Keratinocyte (primary cell): Measurements from ENCODE around the gene AOX1. TPM values are rescaled to one million over a fixed set of nuclear protein-coding genes. Genes with fewer than 3 reads are reported as not detected.

Experiments used
- DNase-seq: peaks from one replicate; pipeline ENCODE4 v3.0.0-alpha.2; 2011; ENCODE audit warnings: low read depth, missing footprints, low spot score
- FAIRE-seq: peaks from 2 replicates; lab custom pipeline; 2011; peaks lifted over from hg19 to GRCh38; lab: Jason Lieb, UNC
- H2AFZ ChIP-seq: 2 replicates; pipeline ENCODE4 v1.6.0; 2012; ENCODE audit warnings: low read length, control low read depth, inconsistent platforms; ENCODE audit not compliant: control insufficient read depth
- H3K27ac ChIP-seq: 2 replicates; pipeline ENCODE4 v1.5.1; 2011; ENCODE audit warnings: low read length; ENCODE audit not compliant: control insufficient read depth, insufficient read depth
- H3K27me3 ChIP-seq: 3 replicates; pipeline ENCODE4 v1.6.0; 2011; ENCODE audit warnings: low read length; ENCODE audit not compliant: control insufficient read depth, insufficient read depth; ENCODE audit errors: extremely low read depth
- H3K36me3 ChIP-seq, 2 experiments: 2 replicates in 1 of 2; 3 replicates in 1 of 2; pipeline ENCODE4 v1.5.1; 2011; ENCODE audit warnings: low read length in 2 of 2, mild to moderate bottlenecking in 1 of 2; ENCODE audit not compliant: control insufficient read depth in 2 of 2, insufficient read depth in 2 of 2; ENCODE audit errors: extremely low read depth in 1 of 2
- H3K4me1 ChIP-seq: 3 replicates; pipeline ENCODE4 v1.5.1; 2011; ENCODE audit warnings: low read length; ENCODE audit not compliant: control insufficient read depth, insufficient read depth; ENCODE audit errors: extremely low read depth
- H3K4me2 ChIP-seq: 3 replicates; pipeline ENCODE4 v1.6.0; 2011; ENCODE audit warnings: low read depth, low read length; ENCODE audit not compliant: control insufficient read depth, insufficient read depth; ENCODE audit errors: extremely low read depth
- H3K4me3 ChIP-seq, 3 experiments: fragments of 200-600 bp in 1 of 3; sonication (generic) in 1 of 3; 2 replicates in 2 of 3; 3 replicates in 1 of 3; pipeline ENCODE4 v1.5.1; 2011 to 2016; ENCODE audit warnings: low read length in 3 of 3, mild to moderate bottlenecking in 3 of 3, control low read depth in 2 of 3, inconsistent platforms in 1 of 3, low read depth in 1 of 3, mixed read lengths in 1 of 3, mixed run types in 1 of 3, moderate library complexity in 1 of 3; ENCODE audit not compliant: control insufficient read depth in 2 of 3, insufficient read depth in 2 of 3; ENCODE audit errors: extremely low read depth in 1 of 3
- H3K79me2 ChIP-seq: 2 replicates; pipeline ENCODE4 v1.6.0; 2012; ENCODE audit warnings: low read length; ENCODE audit not compliant: control insufficient read depth, insufficient read depth
- H3K9ac ChIP-seq: 3 replicates; pipeline ENCODE4 v1.6.0; 2011; ENCODE audit warnings: low read length; ENCODE audit not compliant: control insufficient read depth, insufficient read depth; ENCODE audit errors: extremely low read depth
- H3K9me1 ChIP-seq: 3 replicates; pipeline ENCODE4 v1.6.0; 2011; ENCODE audit warnings: low read length; ENCODE audit not compliant: control insufficient read depth, insufficient read depth; ENCODE audit errors: extremely low read depth
- H3K9me3 ChIP-seq: 2 replicates; pipeline ENCODE4 v1.5.1; 2012; ENCODE audit warnings: low read depth, low read length; ENCODE audit not compliant: control insufficient read depth
- H4K20me1 ChIP-seq: 3 replicates; pipeline ENCODE4 v1.6.0; 2011; ENCODE audit warnings: low read length; ENCODE audit not compliant: control insufficient read depth, insufficient read depth; ENCODE audit errors: extremely low read depth
- CTCF ChIP-seq, 3 experiments: IDR thresholded peaks in 1 of 3; conservative IDR thresholded peaks in 1 of 3; optimal IDR thresholded peaks in 1 of 3; 2 replicates in 2 of 3; 3 replicates in 1 of 3; pipeline versions ENCODE3 to v1.5.1; 2011; ENCODE audit warnings: low read length in 3 of 3, mild to moderate bottlenecking in 3 of 3, moderate library complexity in 2 of 3, control low read depth in 1 of 3, inconsistent platforms in 1 of 3; ENCODE audit not compliant: insufficient read depth in 2 of 3; ENCODE audit errors: extremely low read depth in 1 of 3
- EZH2 ChIP-seq: IDR thresholded peaks from one replicate; pipeline ENCODE4 v1.6.1; 2012; ENCODE audit warnings: inconsistent platforms, mild to moderate bottlenecking, low read length, moderate library complexity
- dilution Hi-C: fragments of 300-500 bp; cut with MboI; formaldehyde crosslinking; loops from one replicate; pipeline ENCODE4 v1.7.0; 2020; ENCODE audit warnings: low sequenced_read_pairs; ENCODE audit not compliant: extremely low pct_ligation_motif_present
- polyA plus RNA-seq, 5 experiments: library from polyadenylated mRNA; depleted of rRNA in 3 of 5; stranded (reverse) in 3 of 5; stranded (forward) in 1 of 5; unstranded in 1 of 5; fragments of >200 nt; gene quantifications; 1 replicate in 1 of 5; 2 replicates in 3 of 5; 3 replicates in 1 of 5; pipeline versions ENCODE4 v1.2.1 to v1.2.3, GENCODE V29; 2011 to 2012; ENCODE audit warnings: missing spikeins in 2 of 5, low read depth in 1 of 5, low replicate concordance in 1 of 5

The AOX1 gene
- polyA plus RNA-seq, 1 donor (not counting 4 experiments of a cell fraction or from before 2014, with no cell fraction given) = 12.2 TPM

DNA sequence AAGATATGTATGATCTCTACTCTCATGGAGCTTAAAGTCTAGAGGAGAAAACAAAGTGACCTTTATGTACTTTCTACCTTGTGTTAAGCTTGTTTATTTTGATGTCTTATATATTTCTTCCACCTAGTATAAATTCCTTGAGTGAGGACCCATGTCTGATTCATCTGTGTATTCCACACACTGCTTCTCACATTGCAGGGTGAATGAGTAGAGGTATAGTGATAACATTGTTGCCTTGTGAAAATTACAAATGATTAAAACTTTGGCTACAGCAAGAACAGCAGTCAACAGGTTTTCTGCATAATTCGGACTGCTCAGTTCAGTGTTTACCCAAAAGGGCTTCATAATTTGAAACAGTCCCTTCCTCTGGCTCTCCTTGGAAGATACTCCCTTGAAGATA, 36.3 kb downstream of the AOX1 start:
- no peak for DNase-seq
- no peaks in the 10 kb centered on the region for H3K9me3 ChIP-seq
- no peak overlapping the region for H3K4me2 ChIP-seq
- no peaks in the 10 kb centered on the region for H3K4me1 ChIP-seq
- no peaks in the 10 kb centered on the region for H3K79me2 ChIP-seq
- TF ChIP-seq EZH2 = no peak
- TF ChIP-seq CTCF (optimal IDR thresholded peaks at IDR 0.05 in 1 of 3, IDR thresholded peaks at IDR 0.05 in 1 of 3, conservative IDR thresholded peaks at IDR 0.05 in 1 of 3; ENCODE audit: extremely low read depth in 1 of 3, insufficient read depth in 2 of 3, low read length in 3 of 3) = no peak
- H3K4me3 ChIP-seq = no peak overlapping the region
- H4K20me1 ChIP-seq = no peaks in the 10 kb centered on the region
- no peak overlapping the region for H2AFZ ChIP-seq
- dilution Hi-C loops = no loop called here
- no peaks in the 10 kb centered on the region for H3K27me3 ChIP-seq
- no peaks in the 10 kb centered on the region for H3K36me3 ChIP-seq
- FAIRE-seq = no peak
- H3K9me1 ChIP-seq = no peaks in the 10 kb centered on the region
- no peak overlapping the region for H3K9ac ChIP-seq
- H3K27ac ChIP-seq = no peak overlapping the region

DNA sequence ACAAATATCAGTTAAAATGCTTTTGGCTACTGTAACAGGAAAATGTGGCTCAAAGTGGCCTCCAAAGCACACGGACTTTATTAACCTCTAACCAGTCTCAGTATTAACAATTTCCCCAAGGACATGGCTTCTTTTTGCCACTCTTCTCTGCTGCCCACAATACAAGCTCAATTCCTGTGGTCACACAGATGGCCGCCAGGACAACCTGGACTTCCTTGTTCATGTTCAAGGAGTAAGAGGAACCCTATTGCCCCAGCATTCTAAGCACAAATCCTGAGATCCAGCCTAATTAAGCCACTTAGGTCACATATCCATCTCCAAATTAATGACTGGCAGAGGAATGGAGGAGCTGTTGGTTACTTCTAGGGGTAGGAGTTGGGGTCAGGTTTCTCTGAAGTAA, 38.2 kb downstream of the AOX1 start:
- no peaks in the 10 kb centered on the region for H4K20me1 ChIP-seq
- H3K27ac ChIP-seq = no peak overlapping the region
- H3K9ac ChIP-seq = no peak overlapping the region
- H3K9me1 ChIP-seq = no peaks in the 10 kb centered on the region
- no peak overlapping the region for H3K4me2 ChIP-seq
- no peaks in the 10 kb centered on the region for H3K27me3 ChIP-seq
- H3K79me2 ChIP-seq = no peaks in the 10 kb centered on the region
- peaks cover 4% of the 10 kb centered on the region for H3K4me1 ChIP-seq
- no peak overlapping the region for H3K4me3 ChIP-seq
- H3K9me3 ChIP-seq = no peaks in the 10 kb centered on the region
- FAIRE-seq (no peak), DNase-seq (no peak)
- H3K36me3 ChIP-seq = no peaks in the 10 kb centered on the region
- dilution Hi-C loops = no loop called here
- no peak overlapping the region for H2AFZ ChIP-seq
- TF ChIP-seq CTCF (optimal IDR thresholded peaks at IDR 0.05 in 1 of 3, IDR thresholded peaks at IDR 0.05 in 1 of 3, conservative IDR thresholded peaks at IDR 0.05 in 1 of 3; ENCODE audit: extremely low read depth in 1 of 3, insufficient read depth in 2 of 3, low read length in 3 of 3) (no peak), EZH2 (no peak)
